Thyroid gland (tissue), 4 donors: ENCODE data around the gene UBL5. TPM values are rescaled to one million over a fixed set of nuclear protein-coding genes. Genes with fewer than 3 reads are reported as not detected.
"Not testable (repeated sequence)": the region's sequence is repeated elsewhere in the genome, so short reads cannot be mapped to it uniquely, and the experiment has no call there.

Experiments used
- DNase-seq, 2 donors: peaks; one replicate each; pipeline ENCODE4 v3.0.0-alpha.2; 2019
- H3K27ac ChIP-seq, 3 donors: fragments of 200-600 bp; sonication (generic); 1 replicate in 2 of 3; 2 replicates in 1 of 3; pipeline ENCODE4 v1.5.1; 2016 to 2019; ENCODE audit warnings: mild to moderate bottlenecking in 1 of 3, moderate library complexity in 1 of 3
- H3K27me3 ChIP-seq: fragments of 200-600 bp; sonication (generic); one replicate; pipeline ENCODE4 v1.5.1; 2019
- H3K36me3 ChIP-seq, 2 donors: fragments of 200-600 bp; sonication (generic); one replicate each; pipeline ENCODE4 v1.5.1; 2016 to 2019
- H3K4me1 ChIP-seq, 2 donors: fragments of 200-600 bp; sonication (generic); one replicate each; pipeline ENCODE4 v1.5.1; 2017 to 2019
- H3K4me3 ChIP-seq, 3 donors: fragments of 200-600 bp; sonication (generic); replicated peaks in 1 of 3; 1 replicate in 2 of 3; 2 replicates in 1 of 3; pipeline ENCODE4 v1.5.1; 2016; ENCODE audit warnings: mild to moderate bottlenecking in 1 of 3
- H3K9me3 ChIP-seq: fragments of 200-600 bp; sonication (generic); one replicate; pipeline ENCODE4 v1.5.1; 2017
- POLR2A ChIP-seq, 2 donors: fragments of 450-650 bp; IDR thresholded peaks; one replicate each; pipeline ENCODE4 v1.6.1; 2017; ENCODE audit warnings: antibody characterized with exemption in 2 of 2, mild to moderate bottlenecking in 2 of 2, moderate library complexity in 1 of 2
- WGBS, 2 donors: methylation state at CpG; one replicate each; pipeline ENCODE4 v1.1.5; 2017; 5-methylcytosine and 5-hydroxymethylcytosine counted together
- intact Hi-C: fragments of 100-400 bp; cut with DNase I; formaldehyde crosslinking; loops from one replicate; pipeline ENCODE4 v1.15.1; 2023
- total RNA-seq, 4 donors: library from RNA; depleted of rRNA; stranded (reverse); fragments of >200 nt; gene quantifications; one replicate each; pipeline ENCODE4 v1.2.3, GENCODE V29; 2016
- TF ChIP-seq, protein P1 (sequence below), 6 experiments: fragments of 200-600 bp in 3 of 6; fragments of 450-650 bp in 3 of 6; sonication (generic) in 3 of 6; IDR thresholded peaks; one replicate each; pipeline ENCODE4 v1.5.1; 2016 to 2019; ENCODE audit warnings: antibody characterized with exemption in 6 of 6, mild to moderate bottlenecking in 2 of 6, inconsistent platforms in 1 of 6, moderate library complexity in 1 of 6

Gene UBL5
- total RNA-seq, 4 donors from 2014 or later, result 141 to 743 (median 475) TPM

GRCh38 chr19:9786819-9787218, 40.9 kb upstream of the UBL5 start:
- intact Hi-C loops, result no loop called here
- H3K4me3 ChIP-seq, result no peak overlapping the region
- no peak for TF ChIP-seq POLR2A (IDR thresholded peaks at IDR 0.05)
- TF ChIP-seq, protein P1, sequence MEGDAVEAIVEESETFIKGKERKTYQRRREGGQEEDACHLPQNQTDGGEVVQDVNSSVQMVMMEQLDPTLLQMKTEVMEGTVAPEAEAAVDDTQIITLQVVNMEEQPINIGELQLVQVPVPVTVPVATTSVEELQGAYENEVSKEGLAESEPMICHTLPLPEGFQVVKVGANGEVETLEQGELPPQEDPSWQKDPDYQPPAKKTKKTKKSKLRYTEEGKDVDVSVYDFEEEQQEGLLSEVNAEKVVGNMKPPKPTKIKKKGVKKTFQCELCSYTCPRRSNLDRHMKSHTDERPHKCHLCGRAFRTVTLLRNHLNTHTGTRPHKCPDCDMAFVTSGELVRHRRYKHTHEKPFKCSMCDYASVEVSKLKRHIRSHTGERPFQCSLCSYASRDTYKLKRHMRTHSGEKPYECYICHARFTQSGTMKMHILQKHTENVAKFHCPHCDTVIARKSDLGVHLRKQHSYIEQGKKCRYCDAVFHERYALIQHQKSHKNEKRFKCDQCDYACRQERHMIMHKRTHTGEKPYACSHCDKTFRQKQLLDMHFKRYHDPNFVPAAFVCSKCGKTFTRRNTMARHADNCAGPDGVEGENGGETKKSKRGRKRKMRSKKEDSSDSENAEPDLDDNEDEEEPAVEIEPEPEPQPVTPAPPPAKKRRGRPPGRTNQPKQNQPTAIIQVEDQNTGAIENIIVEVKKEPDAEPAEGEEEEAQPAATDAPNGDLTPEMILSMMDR (IDR thresholded peaks at IDR 0.05), result no peak
- DNase-seq, result no peak
- H3K27me3 ChIP-seq, result no peaks in the 10 kb centered on the region
- peaks cover 9 to 16% of the 10 kb centered on the region in 2 donors for H3K4me1 ChIP-seq
- 93 to 99% methylated on average over 8 of the region's 8 CpGs for WGBS, 2 donors
- no peaks in the 10 kb centered on the region for H3K9me3 ChIP-seq
- H3K36me3 ChIP-seq, result no peaks in the 10 kb centered on the region
- H3K27ac ChIP-seq, result no peak overlapping the region

GRCh38 chr19:9788604-9789003, 39.1 kb upstream of the UBL5 start:
- 87 to 93% methylated on average over 13 of the region's 13 CpGs for WGBS, 2 donors
- DNase-seq, intact Hi-C loops, H3K4me3 ChIP-seq, H3K9me3 ChIP-seq, H3K27ac ChIP-seq, H3K27me3 ChIP-seq, H3K36me3 ChIP-seq: not testable (repeated sequence)
- H3K4me1 ChIP-seq, result peaks cover 9 to 19% of the 10 kb centered on the region in 2 donors

GRCh38 chr19:9789066-9789465, 38.7 kb upstream of the UBL5 start:
- TF ChIP-seq POLR2A (IDR thresholded peaks at IDR 0.05), result no peak
- TF ChIP-seq, protein P1 (IDR thresholded peaks at IDR 0.05), result no peak
- no peak for DNase-seq
- H3K36me3 ChIP-seq, result no peaks in the 10 kb centered on the region
- H3K27me3 ChIP-seq, result no peaks in the 10 kb centered on the region
- no peak overlapping the region for H3K4me3 ChIP-seq
- peaks cover 9 to 19% of the 10 kb centered on the region in 2 donors for H3K4me1 ChIP-seq
- H3K27ac ChIP-seq, result no peak overlapping the region
- WGBS, 2 donors, result 71 to 76% methylated on average over 11 of the region's 11 CpGs
- intact Hi-C loops, result no loop called here
- H3K9me3 ChIP-seq, result no peaks in the 10 kb centered on the region

- peaks cover 9 to 16% of the 10 kb centered on the region in 2 donors for H3K4me1 ChIP-seq
- H3K9me3 ChIP-seq, intact Hi-C loops, H3K27me3 ChIP-seq, H3K36me3 ChIP-seq, H3K4me3 ChIP-seq, DNase-seq, H3K27ac ChIP-seq: not testable (repeated sequence)
- 37 to 43% methylated on average over 5 of the region's 5 CpGs for WGBS, 2 donors
Measured at GRCh38 chr19:9789579-9789978, 38.1 kb upstream of the UBL5 start.

GRCh38 chr19:9791073-9791367, 36.7 kb upstream of the UBL5 start:
- peak overlapping the region; percentile 37 to 76 (median 71) for H3K27ac ChIP-seq
- not testable (repeated sequence) for H3K4me3 ChIP-seq
- WGBS, 2 donors, result 45 to 54% methylated on average over 6 of the region's 6 CpGs

DNA sequence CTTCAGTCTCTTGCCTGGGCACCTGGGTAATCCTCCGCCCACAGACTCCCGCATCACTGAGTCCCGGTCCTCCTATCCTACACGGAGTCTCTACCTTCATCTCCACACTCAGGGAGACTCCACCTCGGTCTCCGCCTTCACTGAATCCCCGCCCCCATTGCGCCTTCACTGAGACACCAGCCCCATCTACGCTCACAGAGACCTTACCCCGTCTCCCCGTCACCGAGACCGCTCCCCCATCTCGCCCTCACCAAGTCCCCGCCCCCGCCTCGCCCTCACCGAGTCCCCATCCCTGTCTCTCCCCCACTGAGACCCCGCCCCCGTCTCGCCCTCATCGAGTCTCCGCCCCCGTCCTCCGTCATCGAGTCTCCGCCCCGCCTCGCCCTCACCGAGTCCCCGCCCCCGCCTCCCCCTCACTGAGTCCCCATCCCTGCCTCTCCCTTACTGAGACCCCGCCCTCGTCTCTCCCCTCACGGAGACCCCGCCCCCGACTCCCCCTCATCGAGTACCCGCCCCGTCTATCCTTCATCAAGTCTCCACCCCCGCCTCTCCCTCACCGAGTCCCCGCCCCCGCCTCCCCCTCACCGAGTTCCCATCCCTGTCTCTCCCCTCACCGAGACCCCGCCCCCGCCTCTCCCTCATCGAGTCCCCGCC, 36.0 kb upstream of the UBL5 start:
- H3K27me3 ChIP-seq, result no peaks in the 10 kb centered on the region
- 2 to 4% methylated on average over 32 to 37 of the region's 50 CpGs for WGBS, 2 donors
- H3K4me3 ChIP-seq, result peak overlapping the region in 2 of 3 donors; percentile 32 to 38
- peak overlapping the region; percentile 90 to 96 (median 93) for H3K27ac ChIP-seq
- intact Hi-C loops, result loop anchor here (1.0 to 10.0 kb wide), 2 partner anchors 28 to 467 kb away; partner anchors contain the start of genes FBXL12 and ZNF559
- H3K36me3 ChIP-seq, result no peaks in the 10 kb centered on the region
- H3K4me1 ChIP-seq, result peaks cover 6 to 11% of the 10 kb centered on the region in 2 donors
- no peaks in the 10 kb centered on the region for H3K9me3 ChIP-seq
- peak in 1 of 2 donors; percentile 60 for TF ChIP-seq POLR2A (IDR thresholded peaks at IDR 0.05)
- TF ChIP-seq, protein P1 (IDR thresholded peaks at IDR 0.05), result no peak
- peak; percentile 97 for DNase-seq

More at GRCh38 chr19:9791073-9791367, 36.7 kb upstream of the UBL5 start:
- not testable (repeated sequence) for H3K9me3 ChIP-seq, H3K27me3 ChIP-seq, H3K36me3 ChIP-seq
- peak; percentile 78 to 81 for DNase-seq
- intact Hi-C loops, result loop anchor here (10.0 kb wide), 1 partner anchor 466 kb away; the partner anchor contains the start of gene ZNF559
- peaks cover 9 to 14% of the 10 kb centered on the region in 2 donors for H3K4me1 ChIP-seq
